Subcutaneous abdominal adipose tissue (tissue), 5 donors: ENCODE data around the gene AATF.
A peak's percentile ranks its signal among the peaks of the same experiment; 100 is the strongest.

Experiments used
- H3K27ac ChIP-seq: one replicate; pipeline ENCODE4 v1.7.0; 2013; ENCODE audit warnings: low read depth, mild to moderate bottlenecking, inconsistent platforms, low read length, moderate library complexity
- H3K27me3 ChIP-seq, 5 donors: one replicate each; pipeline ENCODE4 v1.7.0; 2013; ENCODE audit warnings: low read length in 5 of 5, inconsistent platforms in 1 of 5; ENCODE audit not compliant: control insufficient read depth in 5 of 5, insufficient read depth in 4 of 5
- H3K36me3 ChIP-seq, 5 donors: one replicate each; pipeline ENCODE4 v1.7.0; 2013; ENCODE audit warnings: low read length in 5 of 5; ENCODE audit not compliant: control insufficient read depth in 5 of 5, insufficient read depth in 5 of 5
- H3K4me1 ChIP-seq, 5 donors: one replicate each; pipeline ENCODE4 v1.7.0; 2013; ENCODE audit warnings: low read length in 5 of 5, mild to moderate bottlenecking in 3 of 5, moderate library complexity in 1 of 5; ENCODE audit not compliant: control insufficient read depth in 5 of 5, insufficient read depth in 5 of 5
- H3K4me3 ChIP-seq, 5 donors: one replicate each; pipeline ENCODE4 v1.7.0; 2013; ENCODE audit warnings: low read length in 5 of 5, low read depth in 1 of 5
- H3K9ac ChIP-seq, 5 donors: one replicate each; pipeline ENCODE4 v1.7.0; 2013; ENCODE audit warnings: low read length in 5 of 5, mild to moderate bottlenecking in 4 of 5, moderate library complexity in 3 of 5
- H3K9me3 ChIP-seq, 5 donors: one replicate each; pipeline ENCODE4 v1.7.0; 2013; ENCODE audit warnings: low read length in 5 of 5; ENCODE audit not compliant: control insufficient read depth in 5 of 5
- donor health status: healthy.
- donor health status: healthy.
- donor health status: healthy.
- donor health status: healthy.
- donor health status: healthy.

Gene AATF

GRCh38 chr17:36941265-36942010 is 7.3 kb upstream of the AATF start:
- H3K27me3 ChIP-seq, result peaks cover 85 to 97% (median 90%) of the 10 kb centered on the region in 5 donors
- H3K36me3 ChIP-seq, result no peaks in the 10 kb centered on the region
- no peaks in the 10 kb centered on the region for H3K9me3 ChIP-seq
- H3K4me1 ChIP-seq, result peaks cover 2 to 45% (median 40%) of the 10 kb centered on the region in 5 donors
- peak overlapping the region in 2 of 5 donors; percentile 36 to 58 for H3K4me3 ChIP-seq
- H3K9ac ChIP-seq, result no peak overlapping the region
- H3K27ac ChIP-seq, result no peak overlapping the region

GRCh38 chr17:36942019-36942599 is 6.6 kb upstream of the AATF start:
- H3K9me3 ChIP-seq, result no peaks in the 10 kb centered on the region
- H3K27ac ChIP-seq, result no peak overlapping the region
- H3K36me3 ChIP-seq, result no peaks in the 10 kb centered on the region
- H3K9ac ChIP-seq, result no peak overlapping the region
- H3K27me3 ChIP-seq, result peaks cover 87 to 97% (median 91%) of the 10 kb centered on the region in 5 donors
- H3K4me1 ChIP-seq, result peaks cover 2 to 38% (median 33%) of the 10 kb centered on the region in 5 donors
- H3K4me3 ChIP-seq, result peak overlapping the region in 3 of 5 donors; percentile 3 to 58 (median 36)

GRCh38 chr17:36942631-36943125 is 6.1 kb upstream of the AATF start:
- Histone ChIP-seq H3K9ac (no peak overlapping the region), H3K9me3 (no peaks in the 10 kb centered on the region), H3K4me1 (peaks cover 2 to 33% (median 28%) of the 10 kb centered on the region in 5 donors), H3K27ac (no peak overlapping the region), H3K27me3 (peaks cover 86 to 95% (median 91%) of the 10 kb centered on the region in 5 donors), H3K36me3 (no peaks in the 10 kb centered on the region), H3K4me3 (peak overlapping the region in 3 of 5 donors; percentile 3 to 58 (median 36))

- Histone ChIP-seq H3K4me3 (no peak overlapping the region), H3K9ac (no peak overlapping the region), H3K4me1 (peaks cover 0 to 32% (median 28%) of the 10 kb centered on the region in 5 donors), H3K9me3 (no peaks in the 10 kb centered on the region), H3K27me3 (peaks cover 79 to 87% (median 84%) of the 10 kb centered on the region in 5 donors), H3K36me3 (no peaks in the 10 kb centered on the region), H3K27ac (no peak overlapping the region)
Observed at GRCh38 chr17:36943250-36944191, 5.2 kb upstream of the AATF start.

GRCh38 chr17:36944553-36944952 is 4.2 kb upstream of the AATF start:
- no peak overlapping the region for H3K4me3 ChIP-seq
- H3K4me1 ChIP-seq, result peaks cover 1 to 29% (median 25%) of the 10 kb centered on the region in 5 donors
- H3K27me3 ChIP-seq, result peaks cover 68 to 77% (median 73%) of the 10 kb centered on the region in 5 donors
- H3K36me3 ChIP-seq, result no peaks in the 10 kb centered on the region
- H3K9me3 ChIP-seq, result no peaks in the 10 kb centered on the region
- no peak overlapping the region for H3K9ac ChIP-seq
- no peak overlapping the region for H3K27ac ChIP-seq

GRCh38 chr17:36945140-36945539 is 3.6 kb upstream of the AATF start:
- peaks cover 64 to 73% (median 68%) of the 10 kb centered on the region in 5 donors for H3K27me3 ChIP-seq
- no peaks in the 10 kb centered on the region for H3K36me3 ChIP-seq
- peaks cover 4 to 35% (median 30%) of the 10 kb centered on the region in 5 donors for H3K4me1 ChIP-seq
- H3K4me3 ChIP-seq, result no peak overlapping the region
- no peak overlapping the region for H3K9ac ChIP-seq
- H3K9me3 ChIP-seq, result no peaks in the 10 kb centered on the region
- H3K27ac ChIP-seq, result no peak overlapping the region

GRCh38 chr17:36945959-36946725 is 2.6 kb upstream of the AATF start:
- no peaks in the 10 kb centered on the region for H3K9me3 ChIP-seq
- H3K36me3 ChIP-seq, result peaks cover 0 to 6% (median 0%) of the 10 kb centered on the region in 5 donors
- no peak overlapping the region for H3K27ac ChIP-seq
- H3K9ac ChIP-seq, result no peak overlapping the region
- H3K27me3 ChIP-seq, result peaks cover 54 to 63% (median 59%) of the 10 kb centered on the region in 5 donors
- no peak overlapping the region for H3K4me3 ChIP-seq
- H3K4me1 ChIP-seq, result peaks cover 4 to 38% (median 31%) of the 10 kb centered on the region in 5 donors

- H3K27me3 ChIP-seq, result peaks cover 48 to 57% (median 53%) of the 10 kb centered on the region in 5 donors
Observed at GRCh38 chr17:36946726-36947091, 2.0 kb upstream of the AATF start.

More at GRCh38 chr17:36946726-36947091, 2.0 kb upstream of the AATF start:
- H3K9me3 ChIP-seq, result no peaks in the 10 kb centered on the region
- peaks cover 4 to 37% (median 31%) of the 10 kb centered on the region in 5 donors for H3K4me1 ChIP-seq
- H3K9ac ChIP-seq, result no peak overlapping the region
- no peak overlapping the region for H3K27ac ChIP-seq
- H3K4me3 ChIP-seq, result no peak overlapping the region
- H3K36me3 ChIP-seq, result peaks cover 0 to 6% (median under 1%) of the 10 kb centered on the region in 5 donors
